ENCODE data around the gene ACOXL. TPM values are rescaled to one million over a fixed set of nuclear protein-coding genes. Genes with fewer than 3 reads are reported as not detected.

Gene ACOXL
- total RNA-seq, 4 donors from 2014 or later, result not detected

GRCh38 chr2:110877031-110877827, 144.9 kb downstream of the ACOXL start:
- Histone ChIP-seq H3K4me3 (no peak overlapping the region), H3K36me3 (no peaks in the 10 kb centered on the region), H3K27me3 (no peaks in the 10 kb centered on the region), H3K4me1 (no peaks in the 10 kb centered on the region), H3K9me3 (no peaks in the 10 kb centered on the region), H3K27ac (no peak overlapping the region)
- no peak for DNase-seq
- no peak for TF ChIP-seq POLR2A (IDR thresholded peaks at IDR 0.05)
- no peak for TF ChIP-seq CTCF (IDR thresholded peaks at IDR 0.05)

- Histone ChIP-seq H3K27ac (no peak overlapping the region), H3K27me3 (no peaks in the 10 kb centered on the region), H3K9me3 (no peaks in the 10 kb centered on the region), H3K36me3 (no peaks in the 10 kb centered on the region), H3K4me1 (no peaks in the 10 kb centered on the region), H3K4me3 (no peak overlapping the region)
- TF ChIP-seq CTCF (IDR thresholded peaks at IDR 0.05) (no peak), POLR2A (IDR thresholded peaks at IDR 0.05) (no peak)
- no peak for DNase-seq
Measured at GRCh38 chr2:110878150-110878549, 145.8 kb downstream of the ACOXL start.

- no peaks in the 10 kb centered on the region for H3K4me1 ChIP-seq
- no peak for TF ChIP-seq POLR2A (IDR thresholded peaks at IDR 0.05)
- no peak overlapping the region for H3K27ac ChIP-seq
- no peaks in the 10 kb centered on the region for H3K27me3 ChIP-seq
- no peak overlapping the region for H3K4me3 ChIP-seq
- DNase-seq, result no peak
- H3K9me3 ChIP-seq, result no peaks in the 10 kb centered on the region
- no peaks in the 10 kb centered on the region for H3K36me3 ChIP-seq
Measured at GRCh38 chr2:110881908-110882307, 149.5 kb downstream of the ACOXL start.

- Histone ChIP-seq H3K27ac (no peak overlapping the region), H3K9me3 (no peaks in the 10 kb centered on the region), H3K27me3 (no peaks in the 10 kb centered on the region), H3K36me3 (no peaks in the 10 kb centered on the region), H3K4me3 (no peak overlapping the region), H3K4me1 (no peaks in the 10 kb centered on the region)
- no peak for TF ChIP-seq CTCF (IDR thresholded peaks at IDR 0.05)
- DNase-seq, result no peak
Measured at GRCh38 chr2:110883406-110883805, 151.0 kb downstream of the ACOXL start.

- Histone ChIP-seq H3K4me3 (no peak overlapping the region), H3K27me3 (no peaks in the 10 kb centered on the region), H3K4me1 (no peaks in the 10 kb centered on the region), H3K27ac (no peak overlapping the region), H3K36me3 (no peaks in the 10 kb centered on the region), H3K9me3 (no peaks in the 10 kb centered on the region)
- TF ChIP-seq POLR2A (IDR thresholded peaks at IDR 0.05) (no peak), CTCF (IDR thresholded peaks at IDR 0.05) (no peak)
- DNase-seq, result no peak
Measured at GRCh38 chr2:110885256-110885655, 152.9 kb downstream of the ACOXL start.

GRCh38 chr2:110886826-110887573, 154.6 kb downstream of the ACOXL start:
- no peaks in the 10 kb centered on the region for H3K9me3 ChIP-seq
- H3K27ac ChIP-seq, result no peak overlapping the region
- TF ChIP-seq POLR2A (IDR thresholded peaks at IDR 0.05) (no peak), CTCF (IDR thresholded peaks at IDR 0.05) (no peak)
- no peak for DNase-seq
- H3K27me3 ChIP-seq, result no peaks in the 10 kb centered on the region
- no peaks in the 10 kb centered on the region for H3K4me1 ChIP-seq
- H3K4me3 ChIP-seq, result no peak overlapping the region
- H3K36me3 ChIP-seq, result no peaks in the 10 kb centered on the region
